Activated CD4-positive, alpha-beta memory T cell treated with anti-CD3 and anti-CD28 coated beads, Interleukin-2, amount 10 ng/mL, durations not matched to agents 7 days and 5 days (primary cell): ENCODE results near the gene NEAT1. TPM values are rescaled to one million over a fixed set of nuclear protein-coding genes. Genes with fewer than 3 reads are reported as not detected.
"Not testable (repeated sequence)": the region's sequence is repeated elsewhere in the genome, so short reads cannot be mapped to it uniquely, and the experiment has no call there.

Experiments used
- CTCF ChIA-PET: fragments of 350-600 bp; sonication (Branson Sonifier 250); formaldehyde crosslinking; loops from one replicate; lab custom pipeline; 2021; ENCODE audit warnings: antibody characterized with exemption, inconsistent platforms; lab: Charles Lee
- POLR2A ChIA-PET: fragments of 350-600 bp; sonication (Branson Sonifier 250); formaldehyde crosslinking; loops from one replicate; lab custom pipeline; 2021; ENCODE audit warnings: antibody characterized with exemption; lab: Charles Lee
- DNase-seq: peaks from one replicate; pipeline ENCODE4 v3.0.0-alpha.2; 2020
- H3K27ac Mint-ChIP-seq: one replicate; pipeline ENCODE4 v1.8.0; 2021; ENCODE audit warnings: mild to moderate bottlenecking, mixed read lengths
- H3K27me3 Mint-ChIP-seq: one replicate; pipeline ENCODE4 v1.8.0; 2021; ENCODE audit warnings: mixed read lengths
- H3K36me3 Mint-ChIP-seq: one replicate; pipeline ENCODE4 v1.8.0; 2021; ENCODE audit warnings: low read depth, mixed read lengths
- H3K4me1 Mint-ChIP-seq: one replicate; pipeline ENCODE4 v1.8.0; 2021; ENCODE audit warnings: mixed read lengths
- H3K4me3 Mint-ChIP-seq: one replicate; pipeline ENCODE4 v1.8.0; 2021; ENCODE audit warnings: mild to moderate bottlenecking, mixed read lengths
- H3K9me3 Mint-ChIP-seq: one replicate; pipeline ENCODE4 v1.8.0; 2021; ENCODE audit warnings: mixed read lengths
- total RNA-seq, 2 experiments: library from RNA; stranded (reverse); gene quantifications; one replicate each; pipeline ENCODE4 v1.2.3, GENCODE V29; 2021

NEAT1 gene
- total RNA-seq, 2 experiments from 2014 or later, result 1,222 to 1,245 TPM

- CTCF ChIA-PET, result interaction anchor here (0.7 kb wide), 1 partner anchor 15 kb away, joined by 3 read pairs; no protein-coding TSS in a partner anchor
- Mint-ChIP-seq H3K4me3 (no peak overlapping the region), H3K4me1 (peaks cover 5% of the 10 kb centered on the region), H3K27me3 (no peaks in the 10 kb centered on the region), H3K9me3 (no peaks in the 10 kb centered on the region), H3K36me3 (peaks cover 49% of the 10 kb centered on the region), H3K27ac (no peak overlapping the region)
- POLR2A ChIA-PET, result interaction anchor here (1.2 to 1.6 kb wide), 4 partner anchors 14 to 96 kb away, joined by 3 to 5 read pairs (median 3); no protein-coding TSS in a partner anchor
- DNase-seq, result no peak
Observed at GRCh38 chr11:65401073-65401802, 21.4 kb upstream of the NEAT1 start.

- Mint-ChIP-seq H3K4me3 (no peak overlapping the region), H3K4me1 (peaks cover 5% of the 10 kb centered on the region), H3K27me3 (no peaks in the 10 kb centered on the region), H3K27ac (no peak overlapping the region), H3K36me3 (peaks cover 49% of the 10 kb centered on the region), H3K9me3 (no peaks in the 10 kb centered on the region)
- ChIA-PET CTCF (interaction anchor here (0.5 to 0.7 kb wide), 2 partner anchors 14 to 106 kb away, joined by 3 read pairs; no protein-coding TSS in a partner anchor), POLR2A (no interaction called here)
- no peak for DNase-seq
Observed at GRCh38 chr11:65401803-65402248, 20.8 kb upstream of the NEAT1 start.

GRCh38 chr11:65402790-65403189 lies 19.8 kb upstream of the NEAT1 start:
- no peak for DNase-seq
- ChIA-PET CTCF (interaction anchor here (0.5 to 1.1 kb wide), 2 partner anchors 13 to 66 kb away, joined by 3 read pairs; no protein-coding TSS in a partner anchor), POLR2A (no interaction called here)
- H3K4me1 Mint-ChIP-seq, result peaks cover 2% of the 10 kb centered on the region
- no peak overlapping the region for H3K4me3 Mint-ChIP-seq
- no peaks in the 10 kb centered on the region for H3K9me3 Mint-ChIP-seq
- peaks cover 43% of the 10 kb centered on the region for H3K36me3 Mint-ChIP-seq
- no peak overlapping the region for H3K27ac Mint-ChIP-seq
- H3K27me3 Mint-ChIP-seq, result no peaks in the 10 kb centered on the region

- POLR2A ChIA-PET, result interaction anchor here (1.7 to 2.7 kb wide), 2 partner anchors 11 to 14 kb away, joined by 4 to 10 read pairs; no protein-coding TSS in a partner anchor
- Mint-ChIP-seq H3K4me3 (no peak overlapping the region), H3K36me3 (peaks cover 40% of the 10 kb centered on the region), H3K27me3 (no peaks in the 10 kb centered on the region), H3K9me3 (no peaks in the 10 kb centered on the region), H3K27ac (no peak overlapping the region), H3K4me1 (peaks cover 2% of the 10 kb centered on the region)
- CTCF ChIA-PET, result no interaction called here
- no peak for DNase-seq
Observed at GRCh38 chr11:65403607-65404121, 18.9 kb upstream of the NEAT1 start.

GRCh38 chr11:65404210-65404609 lies 18.4 kb upstream of the NEAT1 start:
- no peak for DNase-seq
- Mint-ChIP-seq H3K4me3 (no peak overlapping the region), H3K4me1 (peaks cover 2% of the 10 kb centered on the region), H3K9me3 (no peaks in the 10 kb centered on the region), H3K36me3 (peaks cover 45% of the 10 kb centered on the region), H3K27me3 (no peaks in the 10 kb centered on the region), H3K27ac (no peak overlapping the region)
- ChIA-PET POLR2A (interaction anchor here (1.1 to 2.7 kb wide), 3 partner anchors 11 to 23 kb away, joined by 4 to 10 read pairs (median 4); no protein-coding TSS in a partner anchor), CTCF (no interaction called here)

- peaks cover 2% of the 10 kb centered on the region for H3K4me1 Mint-ChIP-seq
- H3K27me3 Mint-ChIP-seq, result no peaks in the 10 kb centered on the region
- H3K9me3 Mint-ChIP-seq, result no peaks in the 10 kb centered on the region
- CTCF ChIA-PET, result no interaction called here
- no peak for DNase-seq
- POLR2A ChIA-PET, result interaction anchor here (1.1 to 2.7 kb wide), 4 partner anchors 10 to 210 kb away, joined by 3 to 10 read pairs (median 4); no protein-coding TSS in a partner anchor
- H3K36me3 Mint-ChIP-seq, result peaks cover 43% of the 10 kb centered on the region
- H3K4me3 Mint-ChIP-seq, result no peak overlapping the region
- H3K27ac Mint-ChIP-seq, result no peak overlapping the region
Observed at GRCh38 chr11:65404638-65405339, 17.8 kb upstream of the NEAT1 start.

- Mint-ChIP-seq H3K27me3 (no peaks in the 10 kb centered on the region), H3K4me1 (peaks cover 7% of the 10 kb centered on the region), H3K4me3 (no peak overlapping the region), H3K27ac (no peak overlapping the region), H3K36me3 (peaks cover 30% of the 10 kb centered on the region), H3K9me3 (no peaks in the 10 kb centered on the region)
- ChIA-PET POLR2A (interaction anchor here (1.2 to 20.7 kb wide), 2 partner anchors 10 to 87 kb away, joined by 3 to 6840 read pairs; partner anchors contain the start of gene MALAT1), CTCF (no interaction called here)
- DNase-seq, result no peak
Observed at GRCh38 chr11:65410936-65411680, 11.5 kb upstream of the NEAT1 start.

GRCh38 chr11:65411681-65412070 lies 10.9 kb upstream of the NEAT1 start:
- CTCF ChIA-PET, result no interaction called here

GRCh38 chr11:65412271-65413076 lies 10.1 kb upstream of the NEAT1 start:
- H3K4me1 Mint-ChIP-seq, result peaks cover 21% of the 10 kb centered on the region
- no peak overlapping the region for H3K27ac Mint-ChIP-seq
- ChIA-PET CTCF (interaction anchor here (1.6 kb wide), 1 partner anchor 99 kb away, joined by 6 read pairs; no protein-coding TSS in a partner anchor), POLR2A (interaction anchor here (0.7 to 20.7 kb wide), 4 partner anchors 14 to 86 kb away, joined by 3 to 6840 read pairs (median 188); partner anchors contain the start of genes MALAT1 and NEAT1)
- no peaks in the 10 kb centered on the region for H3K27me3 Mint-ChIP-seq
- DNase-seq, result no peak
- H3K36me3 Mint-ChIP-seq, result peaks cover 35% of the 10 kb centered on the region
- H3K4me3 Mint-ChIP-seq, result no peak overlapping the region
- H3K9me3 Mint-ChIP-seq, result no peaks in the 10 kb centered on the region

More at GRCh38 chr11:65411681-65412070, 10.9 kb upstream of the NEAT1 start:
- Mint-ChIP-seq H3K27me3 (no peaks in the 10 kb centered on the region), H3K36me3 (peaks cover 30% of the 10 kb centered on the region), H3K27ac (no peak overlapping the region), H3K9me3 (no peaks in the 10 kb centered on the region), H3K4me3 (no peak overlapping the region), H3K4me1 (peaks cover 13% of the 10 kb centered on the region)
- POLR2A ChIA-PET, result interaction anchor here (1.2 to 20.7 kb wide), 3 partner anchors 10 to 87 kb away, joined by 3 to 6840 read pairs (median 373); partner anchors contain the start of genes MALAT1 and NEAT1
- DNase-seq, result no peak

GRCh38 chr11:65413077-65413664 lies 9.4 kb upstream of the NEAT1 start:
- H3K9me3 Mint-ChIP-seq, DNase-seq, H3K27ac Mint-ChIP-seq, H3K4me3 Mint-ChIP-seq, H3K27me3 Mint-ChIP-seq: not testable (repeated sequence)
- POLR2A ChIA-PET, result interaction anchor here (0.7 to 20.7 kb wide), 4 partner anchors 13 to 85 kb away, joined by 3 to 6840 read pairs (median 188); partner anchors contain the start of genes MALAT1 and NEAT1
- Mint-ChIP-seq H3K4me1 (peaks cover 27% of the 10 kb centered on the region), H3K36me3 (peaks cover 35% of the 10 kb centered on the region)
- CTCF ChIA-PET, result interaction anchor here (1.6 kb wide), 1 partner anchor 98 kb away, joined by 6 read pairs; no protein-coding TSS in a partner anchor
